Measurements from ENCODE around the gene LCE3B.

The LCE3B gene

GRCh38 chr1:152658649-152659048 lies 45.0 kb downstream of the LCE3B start:
- no peak for DNase-seq (ENCODE audit: low spot score)

DNA sequence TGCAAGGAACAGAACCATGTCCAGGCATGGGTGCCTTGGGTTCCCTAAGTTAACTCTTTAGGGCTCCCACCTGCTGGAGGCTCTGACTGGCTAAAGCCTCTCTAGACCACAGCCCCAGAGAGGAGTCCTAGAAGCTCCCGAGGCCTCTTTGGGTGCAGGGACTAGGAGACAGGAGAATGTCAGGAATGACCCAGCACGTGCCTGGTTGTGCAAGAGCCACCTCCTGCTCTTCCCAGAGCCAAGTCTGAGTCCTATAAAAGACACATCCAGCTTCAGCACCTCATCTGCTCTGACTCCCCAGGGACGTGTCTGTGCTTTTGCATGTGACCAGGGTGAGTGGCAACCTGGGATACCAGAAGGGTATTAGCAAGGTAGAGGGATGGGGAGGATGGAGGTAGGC lies 49.5 kb downstream of the LCE3B start, which contains the start of gene LCE2D:
Gene LCE2D, plus strand, starts transcription at position 283 of the 400 bp plus-strand sequence. CDS start 726 bp downstream, outside the sequence.
- no peak for DNase-seq (ENCODE audit: low spot score)
